Measurements from ENCODE around the gene RUNDC3A.
"Not testable (repeated sequence)": the region's sequence is repeated elsewhere in the genome, so short reads cannot be mapped to it uniquely, and the experiment has no call there.

The RUNDC3A gene

GRCh38 chr17:44321246-44322120, 13.1 kb downstream of the RUNDC3A start:
- DNase-seq, result no peak

DNA sequence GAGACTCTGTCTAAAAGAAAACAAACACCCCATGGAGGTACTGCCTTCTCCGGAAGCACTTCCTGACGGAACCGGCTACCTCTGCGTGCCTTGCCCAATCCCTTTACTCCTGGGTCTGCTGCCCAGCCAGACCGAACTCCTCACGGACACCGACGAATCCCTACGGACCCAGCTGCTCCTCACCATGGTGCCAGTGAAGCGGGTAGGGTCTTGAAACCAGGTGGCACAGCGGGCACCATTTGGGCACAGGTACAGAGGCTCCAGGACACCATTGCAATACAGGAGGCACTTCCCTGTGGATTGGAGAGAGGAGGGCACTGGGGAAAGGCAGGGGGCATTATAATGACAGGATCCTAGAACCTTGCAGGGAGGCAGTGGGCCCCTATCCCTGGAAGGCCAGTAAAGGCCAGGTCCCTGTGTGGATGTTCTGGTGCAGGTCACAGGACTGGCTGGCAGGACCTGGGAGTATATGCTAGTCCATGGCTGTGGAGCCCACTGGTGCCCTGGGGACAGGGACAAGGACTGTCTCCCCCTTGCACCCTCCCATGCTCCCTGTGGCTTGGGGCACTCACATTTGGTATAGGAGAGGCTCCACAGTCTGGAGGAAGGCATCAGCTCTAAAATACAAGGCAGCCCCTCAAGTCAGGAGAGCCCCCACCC, 14.0 kb downstream of the RUNDC3A start:
- DNase-seq, result no peak

GRCh38 chr17:44323359-44324091, 15.1 kb downstream of the RUNDC3A start:
- DNase-seq, result no peak

DNA sequence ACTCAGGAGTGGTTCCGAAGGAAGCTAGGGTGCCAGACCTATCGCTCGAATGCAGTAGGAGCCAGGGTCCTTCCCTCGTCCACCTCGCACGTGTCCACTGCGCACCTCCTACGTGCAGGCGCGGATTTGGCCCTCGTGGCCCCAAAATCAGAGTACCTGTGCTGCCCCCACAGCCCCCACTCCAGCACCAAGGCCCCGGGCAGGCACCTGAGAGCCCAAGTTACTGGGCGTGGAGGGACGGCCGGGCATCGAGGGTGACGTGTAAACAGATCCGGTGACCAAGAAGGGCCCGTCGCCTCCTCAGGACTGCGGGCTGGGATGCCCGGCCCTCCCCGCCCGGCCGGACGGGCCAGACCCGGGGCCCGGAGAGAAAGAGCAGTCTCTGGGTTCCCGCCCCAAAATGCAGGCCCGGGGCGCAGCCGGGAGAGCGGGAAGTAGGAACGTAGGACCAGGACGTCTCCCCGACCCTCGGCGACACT, 15.7 kb downstream of the RUNDC3A start:
- peak; percentile 5 for DNase-seq

DNA sequence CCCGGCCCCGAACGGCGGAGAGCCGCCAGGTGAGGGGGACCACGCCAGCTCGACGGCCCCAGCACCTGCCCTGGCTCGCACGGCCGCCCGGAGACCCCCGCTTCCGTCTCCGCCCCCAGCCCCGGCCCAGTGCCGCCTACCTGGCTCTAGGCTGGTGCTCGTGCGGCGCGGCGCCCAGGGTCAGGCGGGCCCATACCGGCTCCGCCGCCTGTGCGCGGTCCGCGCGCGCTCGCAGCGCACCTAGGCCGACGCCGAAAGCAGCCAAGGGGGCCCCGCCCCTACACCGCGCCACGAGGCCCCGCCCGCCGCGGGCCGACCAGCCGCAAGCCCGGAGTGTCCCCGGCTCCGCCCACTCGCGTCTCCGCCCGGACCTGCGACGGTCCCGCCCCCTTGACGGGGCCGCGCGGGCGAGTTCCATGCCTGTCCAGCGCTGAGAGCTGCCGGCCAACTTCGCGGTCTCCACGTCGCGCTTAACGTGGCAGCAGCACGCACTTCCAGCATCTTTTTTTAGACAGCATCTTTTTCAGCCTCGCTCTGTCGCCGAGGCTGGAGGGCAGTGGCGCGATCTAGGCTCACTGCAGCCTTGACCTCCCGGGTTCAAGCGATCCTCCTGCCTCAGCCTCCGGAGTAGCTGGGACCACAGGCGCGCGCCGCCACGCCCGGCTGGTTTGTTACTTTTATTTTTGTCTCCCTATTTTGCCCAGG, 16.3 kb downstream of the RUNDC3A start, which contains the start of gene SLC25A39:
Gene SLC25A39 (minus strand): TSS at position 253 of the 705 bp plus-strand sequence. CDS start 1,261 bp downstream, outside the sequence.
- peak; percentile 91 for DNase-seq

DNA sequence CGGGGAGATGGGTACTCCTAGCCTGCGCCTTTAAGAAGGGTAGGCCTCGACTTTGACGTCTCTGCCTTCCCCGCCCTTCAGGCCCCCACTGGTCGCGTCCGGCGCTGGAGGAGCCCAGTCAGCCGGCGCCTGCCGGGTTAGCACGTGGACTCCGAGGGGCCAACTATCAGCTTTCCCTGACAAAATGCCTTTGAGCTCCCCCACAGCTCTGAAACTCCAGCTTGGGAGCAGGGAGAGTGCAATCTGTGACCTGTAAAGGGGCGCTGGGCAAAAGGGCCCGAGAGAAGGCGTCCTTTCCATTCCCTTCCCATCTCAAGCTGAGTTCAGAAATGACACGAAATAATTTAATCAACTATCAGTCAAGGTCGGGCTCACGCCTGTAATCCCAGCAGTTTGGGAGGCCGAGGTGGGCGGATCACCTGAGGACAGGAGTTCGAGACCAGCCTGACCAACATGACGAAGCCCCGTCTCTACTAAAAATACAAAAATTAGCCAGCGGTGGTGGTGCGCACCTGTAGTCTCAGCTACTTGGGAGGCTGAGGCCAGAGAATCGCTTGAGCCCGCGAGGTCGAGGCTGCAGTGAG, 18.6 kb downstream of the RUNDC3A start:
- peak; percentile 98 for DNase-seq

DNA sequence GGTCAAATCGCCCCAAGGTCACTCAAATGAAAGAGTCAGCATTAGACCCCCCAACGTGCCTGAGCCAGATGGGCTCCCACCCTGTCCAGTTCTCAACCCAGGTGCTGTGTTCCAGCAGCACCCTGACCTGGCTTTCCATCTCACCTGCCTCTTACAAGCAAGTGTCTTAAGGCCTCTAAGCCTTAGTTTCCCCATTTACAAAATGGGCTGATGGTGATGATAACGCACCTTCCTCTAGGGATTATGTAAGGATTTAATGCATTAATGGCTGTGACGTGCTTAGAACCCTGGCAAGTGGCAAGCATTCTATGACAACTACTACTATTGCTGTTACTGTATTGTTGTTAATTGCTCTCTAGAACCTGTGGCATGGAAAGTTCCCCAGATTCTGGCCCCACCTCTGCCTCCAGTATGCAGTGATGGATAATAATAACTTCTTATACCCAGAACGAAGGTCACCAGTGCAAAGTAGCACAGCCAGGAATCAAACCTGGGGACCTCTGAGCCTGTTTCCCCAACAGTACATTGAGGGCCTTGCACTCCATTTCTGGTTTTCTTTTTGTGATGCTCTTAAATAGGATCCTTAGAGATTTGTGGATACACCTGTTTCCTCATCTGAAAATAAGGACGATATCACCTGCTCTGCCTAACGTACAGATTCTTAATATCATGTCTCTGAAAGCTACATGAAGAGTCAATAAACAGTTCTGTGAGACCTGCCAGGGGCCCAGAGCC, 19.5 kb downstream of the RUNDC3A start:
- no peak for DNase-seq

GRCh38 chr17:44329516-44329915, 21.1 kb downstream of the RUNDC3A start:
- DNase-seq, result not testable (repeated sequence)

GRCh38 chr17:44330263-44330662, 21.9 kb downstream of the RUNDC3A start:
- not testable (repeated sequence) for DNase-seq

GRCh38 chr17:44331249-44331760, 22.9 kb downstream of the RUNDC3A start:
- peak; percentile 43 for DNase-seq

- DNase-seq, result no peak
These were observed 25.0 kb downstream of the RUNDC3A start for GRCh38 chr17:44333371-44333770.

DNA sequence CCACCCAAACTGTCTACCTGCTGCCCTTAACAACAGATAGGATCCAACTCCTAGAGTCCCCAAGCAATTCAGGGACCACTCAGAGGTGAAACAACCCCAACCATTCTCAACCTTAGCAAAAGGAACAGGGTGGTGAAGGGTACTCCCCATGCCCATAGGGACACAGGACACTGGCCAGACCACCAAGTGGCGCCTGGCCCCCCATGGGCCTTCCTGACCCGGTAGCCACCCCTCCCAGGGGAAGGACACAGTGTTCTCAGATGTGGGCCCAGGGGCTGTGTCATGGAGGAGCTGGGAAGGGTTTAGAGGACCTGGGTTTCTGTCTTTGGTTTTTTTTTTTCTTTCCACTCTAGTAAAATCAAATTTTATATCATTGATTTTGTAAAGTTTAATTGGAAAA, 25.9 kb downstream of the RUNDC3A start:
- no peak for DNase-seq

DNA sequence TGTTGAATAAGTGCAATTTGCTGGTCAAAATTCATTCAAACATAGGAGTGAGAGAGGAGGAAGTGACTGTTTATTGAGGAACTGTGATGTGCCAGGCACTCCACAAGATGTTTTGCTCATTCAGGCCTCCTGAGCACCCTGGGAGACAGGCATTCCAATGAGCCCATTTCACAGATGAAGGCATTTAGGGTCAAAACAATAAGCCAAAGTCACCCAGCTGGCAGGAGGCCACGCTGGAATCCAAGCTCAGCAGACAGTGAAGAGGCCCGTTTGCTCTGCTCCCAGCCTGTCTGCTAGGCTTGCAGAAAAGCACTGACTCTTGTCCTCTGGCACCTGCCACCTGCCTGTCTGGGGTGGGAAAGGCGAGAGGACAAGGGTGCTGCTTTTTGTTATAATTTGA, 26.3 kb downstream of the RUNDC3A start:
- no peak for DNase-seq

DNA sequence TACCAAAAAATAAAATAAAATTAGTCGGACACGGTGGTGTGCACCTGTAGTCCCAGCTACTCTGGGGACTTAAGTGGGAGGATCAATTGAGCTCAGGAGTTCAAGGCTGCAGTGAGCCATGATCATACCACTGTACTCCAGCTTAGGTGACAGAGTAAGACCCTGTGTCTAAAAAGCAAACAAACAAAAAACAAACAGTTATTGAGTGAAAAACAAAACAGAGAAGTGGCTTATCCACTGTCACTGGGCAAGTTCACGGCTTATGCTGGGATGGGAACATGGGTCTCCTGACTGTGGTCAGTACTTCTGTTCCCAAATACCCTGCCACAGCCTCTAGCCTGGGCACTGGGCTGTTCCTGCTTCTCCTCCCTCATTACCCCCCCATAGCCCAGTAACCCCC, 27.2 kb downstream of the RUNDC3A start:
- DNase-seq, result no peak

DNA sequence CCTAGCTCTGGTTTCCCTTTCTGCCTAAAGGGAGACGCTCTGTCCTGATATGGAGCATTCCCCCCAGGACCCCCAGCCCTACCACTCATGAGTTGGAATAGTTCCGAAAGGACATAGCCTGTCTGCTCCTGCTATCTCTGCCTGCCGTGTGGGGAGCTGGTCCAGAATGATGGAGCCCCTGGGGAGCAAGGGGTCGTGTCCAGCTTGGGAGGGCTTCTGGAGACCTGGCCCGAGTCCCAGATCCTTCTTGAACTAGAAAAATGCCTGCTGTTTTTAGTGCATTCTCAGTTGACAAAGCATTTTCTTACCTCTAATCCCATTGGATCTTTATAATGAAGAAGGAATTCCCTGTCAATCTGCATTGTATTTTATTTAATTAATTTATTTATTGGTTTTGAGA, 27.6 kb downstream of the RUNDC3A start:
- no peak for DNase-seq

DNA sequence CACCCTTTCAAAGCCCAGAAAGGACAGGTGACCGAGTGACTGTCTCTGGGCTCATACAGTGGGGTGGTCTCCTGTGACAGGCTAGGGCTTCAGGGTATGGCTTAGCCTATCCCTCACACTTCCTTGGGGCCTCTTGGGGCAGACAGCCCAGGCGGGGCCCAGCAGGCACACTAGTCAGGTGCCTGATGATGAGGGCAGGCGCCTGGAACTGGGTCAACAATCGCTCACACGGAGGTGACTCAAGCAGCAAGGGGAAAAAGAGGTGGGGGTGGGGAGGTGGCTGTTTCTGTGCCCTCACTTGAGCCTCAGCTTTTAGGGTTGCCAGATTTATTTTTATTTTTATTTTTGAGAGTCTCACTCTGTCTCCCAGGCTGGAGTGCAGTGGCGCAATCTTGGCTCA, 30.3 kb downstream of the RUNDC3A start:
- DNase-seq, result peak; percentile 41

- not testable (repeated sequence) for DNase-seq
These were observed 32.2 kb downstream of the RUNDC3A start for GRCh38 chr17:44340553-44340952.

GRCh38 chr17:44343510-44344209, 35.3 kb downstream of the RUNDC3A start:
- no peak for DNase-seq

DNA sequence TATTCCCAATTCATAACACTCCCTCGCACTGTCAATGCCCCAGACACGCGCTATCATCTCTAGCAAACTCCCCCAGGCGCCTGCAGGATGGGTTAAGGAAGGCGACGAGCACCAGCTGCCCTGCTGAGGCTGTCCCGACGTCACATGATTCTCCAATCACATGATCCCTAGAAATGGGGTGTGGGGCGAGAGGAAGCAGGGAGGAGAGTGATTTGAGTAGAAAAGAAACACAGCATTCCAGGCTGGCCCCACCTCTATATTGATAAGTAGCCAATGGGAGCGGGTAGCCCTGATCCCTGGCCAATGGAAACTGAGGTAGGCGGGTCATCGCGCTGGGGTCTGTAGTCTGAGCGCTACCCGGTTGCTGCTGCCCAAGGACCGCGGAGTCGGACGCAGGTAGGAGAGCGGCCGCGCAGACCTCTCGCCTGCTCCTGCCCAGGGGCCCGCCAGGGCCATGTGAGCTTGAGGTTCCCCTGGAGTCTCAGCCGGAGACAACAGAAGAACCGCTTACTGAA, 36.6 kb downstream of the RUNDC3A start, which contains the start of gene GRN:
Gene GRN (plus strand): TSS at position 364 of the 515 bp plus-strand sequence. CDS start 3,863 bp downstream, outside the sequence.
- peak; percentile 99 for DNase-seq

DNA sequence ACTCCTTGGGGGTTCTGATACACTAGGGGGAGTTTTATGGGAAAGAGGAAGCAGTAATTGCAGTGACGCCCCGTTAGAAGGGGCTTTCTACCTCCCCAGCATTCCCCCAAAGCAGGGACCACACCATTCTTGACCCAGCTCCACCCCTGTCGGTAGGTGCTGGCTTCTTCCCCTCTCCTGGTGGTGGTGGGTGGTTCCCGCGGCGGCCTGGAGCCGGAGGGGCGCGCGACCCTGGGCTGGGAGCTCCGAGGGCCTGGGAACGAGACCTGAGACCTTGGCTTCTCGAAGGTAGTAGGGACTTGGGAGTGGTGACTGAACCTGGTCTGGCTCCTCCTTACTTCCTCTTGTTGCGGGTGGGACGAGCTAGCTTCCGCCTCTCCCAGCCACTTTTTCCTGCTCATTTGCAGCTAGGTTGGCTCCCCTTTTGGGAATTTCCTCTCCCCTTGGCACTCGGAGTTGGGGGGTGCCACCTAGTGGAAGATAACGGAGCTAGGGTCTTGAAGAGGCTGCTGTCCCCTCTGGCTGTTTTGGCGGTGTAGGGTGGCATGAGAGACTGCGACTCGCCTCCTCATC, 37.1 kb downstream of the RUNDC3A start:
- DNase-seq, result peak; percentile 64
